Testis (tissue), 2 donors: ENCODE results near the gene SCARB2.
"Not testable (repeated sequence)": the region's sequence is repeated elsewhere in the genome, so short reads cannot be mapped to it uniquely, and the experiment has no call there.

Experiments used
- CTCF ChIP-seq, 3 experiments: fragments of 450-650 bp in 2 of 3; fragments of 200-600 bp in 1 of 3; sonication (generic) in 1 of 3; IDR thresholded peaks; one replicate each; pipeline ENCODE4 v1.5.1; 2016 to 2019; ENCODE audit warnings: antibody characterized with exemption in 3 of 3, mild to moderate bottlenecking in 2 of 3, moderate library complexity in 1 of 3
- POLR2A ChIP-seq: fragments of 450-650 bp; IDR thresholded peaks from one replicate; pipeline ENCODE4 v1.6.1; 2017; ENCODE audit warnings: antibody characterized with exemption, mild to moderate bottlenecking, moderate library complexity

- not testable (repeated sequence) for TF ChIP-seq CTCF (IDR thresholded peaks at IDR 0.05); POLR2A
Measured at GRCh38 chr4:76243877-76244276, 30.3 kb upstream of the SCARB2 start.
